Heart right ventricle (tissue), 16 donors: Measurements from ENCODE around the gene NID1. TPM values are rescaled to one million over a fixed set of nuclear protein-coding genes. Genes with fewer than 3 reads are reported as not detected.

Experiments
- ATAC-seq, 8 donors: fragments of 200-7000 bp; cut with Tn5 transposase; one replicate each; pipeline ENCODE4 v1.9.1; 2020; ENCODE audit warnings: mild to moderate bottlenecking in 8 of 8, moderate library complexity in 8 of 8, moderate number of reproducible peaks in 1 of 8
- DNase-seq, 2 donors: peaks; one replicate each; pipeline ENCODE4 v3.0.0-alpha.2; 2020
- H3K27ac ChIP-seq, 10 donors: fragments of 200-600 bp; sonication (generic) in 2 of 10; one replicate each; pipeline versions ENCODE4 v1.5.0 to v1.8.0; 2020 to 2022; ENCODE audit warnings: mild to moderate bottlenecking in 3 of 10
- H3K27me3 ChIP-seq, 7 donors: fragments of 200-600 bp; one replicate each; pipeline ENCODE4 v1.8.0; 2021 to 2022; ENCODE audit warnings: mild to moderate bottlenecking in 2 of 7
- H3K36me3 ChIP-seq, 9 donors: fragments of 200-600 bp; sonication (generic) in 1 of 9; one replicate each; pipeline versions ENCODE4 v1.5.0 to v1.8.0; 2020 to 2022; ENCODE audit warnings: mild to moderate bottlenecking in 2 of 9
- H3K4me1 ChIP-seq, 9 donors: fragments of 200-600 bp; sonication (generic) in 1 of 9; one replicate each; pipeline versions ENCODE4 v1.5.0 to v1.8.0; 2020 to 2022; ENCODE audit warnings: mild to moderate bottlenecking in 4 of 9
- H3K4me3 ChIP-seq, 10 donors: fragments of 200-600 bp; sonication (generic) in 2 of 10; one replicate each; pipeline versions ENCODE4 v1.5.0 to v1.8.0; 2020 to 2022; ENCODE audit warnings: mild to moderate bottlenecking in 7 of 10, moderate library complexity in 2 of 10
- H3K9me3 ChIP-seq, 11 donors: fragments of 200-600 bp in 10 of 11; sonication (generic) in 2 of 11; one replicate each; pipeline versions ENCODE4 v1.5.0 to v1.8.0; 2013 to 2022; ENCODE audit warnings: mild to moderate bottlenecking in 2 of 11, control low read depth in 1 of 11, moderate library complexity in 1 of 11
- CTCF ChIP-seq, 9 donors: fragments of 200-600 bp; sonication (generic) in 2 of 9; IDR thresholded peaks; one replicate each; pipeline versions ENCODE4 v1.5.0 to v1.8.0; 2021 to 2022; ENCODE audit warnings: antibody characterized with exemption in 9 of 9, mild to moderate bottlenecking in 5 of 9, moderate library complexity in 1 of 9
- WGBS, 2 donors: extraction: QIAGEN DNeasy Blood & Tissue Kit; methylation state at CpG; one replicate each; pipeline ENCODE4 v1.1.7; 2013; ENCODE audit warnings: inconsistent platforms in 1 of 2; 5-methylcytosine and 5-hydroxymethylcytosine counted together
- intact Hi-C, 10 donors: fragments of 100-400 bp; cut with DNase I; formaldehyde crosslinking; loops; one replicate each; pipeline versions ENCODE4 v1.11.1 to v1.14.2; 2022
- polyA plus RNA-seq, 2 donors: library from polyadenylated mRNA; stranded (reverse); fragments of 200-250 nt; gene quantifications; one replicate each; pipeline ENCODE4 v1.2.3, GENCODE V29; 2013
- total RNA-seq, 10 donors: library from RNA; stranded (reverse); fragmentation: NEBNext Ultra II Directional in 3 of 10; extraction: Animal tissue kit (Norgen Biotek cat#: 25700) in 3 of 10; gene quantifications; one replicate each; pipeline versions ENCODE4 v1.2.1 to v1.2.4, GENCODE V29; 2021 to 2023
- donor health status: Arrhythmogenic right ventricular cardiomyopathy.
- donor health status: ischemic (EF 13 %, LVEDD 7.1; RV severe dilation, severe dysfunction).
- donor health status: healthy with polysubstance abuse.
- donor health status: DM: no; HTN: yes; CAD: no.
- donor health status: DM: no; HTN: no; CAD: no.
- donor health status: ischemic (EF 25% LVEDD 6.9; RV normal size, moderate dysfunction).
- donor health status: ischemic (EF 25% LVEDD 5.7; RV mildly dilated, moderate dysfunction).
- donor health status: healthy.
- donor health status: DM: yes; HTN: yes; CAD: no.
- donor health status: Ischemic cardiomyopathy.
- donor health status: ischemic (EF 35%, LVEDD 5.7; RV mildly dilated, moderate dysfunction).
- donor health status: nonischemic (EF 11% LVEDD 7.7; RV severe dilation, severe dysfunction).
- donor health status: DM: yes; HTN: yes; CAD: no.
- donor health status: PGD.
- donor health status: ischemic (EF 29% LVEDD 5.4; RV normal size, mild dysfunction).
- donor health status: nonischemic (EF 23%, LVEDD 6.1; RV moderate dilation, normal function).

Gene NID1
- total and polyA plus RNA-seq, 12 donors: 30.2 to 120 (median 44.4) TPM

- intact Hi-C loops: loop anchor here in 1 of 10 donors (5.0 kb wide), 1 partner anchor 41 kb away; no protein-coding TSS in a partner anchor
- DNase-seq (peak; percentile 22 to 50), ATAC-seq (peak in 6 of 8 donors; percentile 3 to 65 (median 24))
- Histone ChIP-seq H3K27ac (peak overlapping the region; percentile 16 to 87 (median 78)), H3K36me3 (peaks cover 0 to 100% (median 56%) of the 10 kb centered on the region in 9 donors), H3K27me3 (no peaks in the 10 kb centered on the region), H3K9me3 (no peaks in the 10 kb centered on the region), H3K4me3 (no peak overlapping the region), H3K4me1 (peaks cover 4 to 56% (median 34%) of the 10 kb centered on the region in 9 donors)
- WGBS, 2 donors: 44 to 59% methylated on average over 9 of the region's 9 CpGs
- no peak for TF ChIP-seq CTCF (IDR thresholded peaks at IDR 0.05)
These were observed 43.3 kb downstream of the NID1 start for GRCh38 chr1:236021424-236022135.

- no peaks in the 10 kb centered on the region for H3K27me3 ChIP-seq
- ATAC-seq (peak in 3 of 8 donors; percentile 1 to 18 (median 11)), DNase-seq (no peak)
- intact Hi-C loops: loop anchor here in 1 of 10 donors (5.0 kb wide), 1 partner anchor 42 kb away; no protein-coding TSS in a partner anchor
- H3K4me1 ChIP-seq: peaks cover 4 to 66% (median 37%) of the 10 kb centered on the region in 9 donors
- no peak for TF ChIP-seq CTCF (IDR thresholded peaks at IDR 0.05)
- H3K36me3 ChIP-seq: peaks cover 0 to 100% (median 49%) of the 10 kb centered on the region in 9 donors
- peak overlapping the region; percentile 30 to 87 (median 78) for H3K27ac ChIP-seq
- no peaks in the 10 kb centered on the region for H3K9me3 ChIP-seq
- 81 to 84% methylated on average over 20 of the region's 20 CpGs for WGBS, 2 donors
- H3K4me3 ChIP-seq: no peak overlapping the region
These were observed 44.3 kb downstream of the NID1 start for GRCh38 chr1:236020359-236021219.

DNA sequence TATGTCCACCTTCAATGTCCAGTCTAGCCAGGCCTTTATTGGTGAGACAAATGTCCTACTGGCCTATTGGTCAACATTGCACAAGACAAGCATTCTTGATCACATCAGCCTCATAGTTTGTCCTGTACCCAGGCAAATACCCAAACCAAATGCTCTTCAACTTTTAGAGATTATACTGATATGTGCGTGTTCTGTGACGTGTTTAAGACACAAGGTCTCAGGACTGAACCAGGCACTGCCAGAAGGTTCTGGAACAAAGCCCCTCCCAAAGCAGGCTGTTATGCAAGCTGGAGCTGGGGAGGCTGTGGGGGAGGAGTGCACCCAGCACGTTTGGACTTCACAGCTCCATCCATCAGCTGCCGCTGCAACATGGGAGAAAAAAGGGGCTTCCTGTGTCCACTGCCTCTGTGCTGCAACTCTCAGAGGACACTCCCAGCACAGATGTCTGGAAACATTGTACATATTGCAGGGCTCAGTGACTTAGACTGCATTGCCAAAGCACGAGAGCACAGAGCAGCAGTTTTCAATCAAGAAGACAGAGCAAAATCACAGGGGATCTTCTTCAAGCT is 45.9 kb downstream of the NID1 start:
- intact Hi-C loops: loop anchor here in 3 of 10 donors (2.0 to 5.0 kb wide), 4 partner anchors 37 to 46 kb away; partner anchors contain the start of gene NID1 (in 1 of the 3)
- no peak overlapping the region for H3K4me3 ChIP-seq
- H3K27me3 ChIP-seq: no peaks in the 10 kb centered on the region
- DNase-seq (peak; percentile 77 to 86), ATAC-seq (peak; percentile 82 to 90 (median 86))
- H3K36me3 ChIP-seq: peaks cover 0 to 100% (median 35%) of the 10 kb centered on the region in 9 donors
- H3K27ac ChIP-seq: peak overlapping the region; percentile 63 to 87 (median 80)
- peaks cover 4 to 69% (median 38%) of the 10 kb centered on the region in 9 donors for H3K4me1 ChIP-seq
- no peak for TF ChIP-seq CTCF (IDR thresholded peaks at IDR 0.05)
- H3K9me3 ChIP-seq: no peaks in the 10 kb centered on the region
- WGBS, 2 donors: 52 to 56% methylated on average over 5 of the region's 5 CpGs
